Measurements from ENCODE around the gene GARIN5A. TPM values are rescaled to one million over a fixed set of nuclear protein-coding genes. Genes with fewer than 3 reads are reported as not detected.

The GARIN5A gene
- total RNA-seq, 1 experiment from 2014 or later = 0.84 TPM

DNA sequence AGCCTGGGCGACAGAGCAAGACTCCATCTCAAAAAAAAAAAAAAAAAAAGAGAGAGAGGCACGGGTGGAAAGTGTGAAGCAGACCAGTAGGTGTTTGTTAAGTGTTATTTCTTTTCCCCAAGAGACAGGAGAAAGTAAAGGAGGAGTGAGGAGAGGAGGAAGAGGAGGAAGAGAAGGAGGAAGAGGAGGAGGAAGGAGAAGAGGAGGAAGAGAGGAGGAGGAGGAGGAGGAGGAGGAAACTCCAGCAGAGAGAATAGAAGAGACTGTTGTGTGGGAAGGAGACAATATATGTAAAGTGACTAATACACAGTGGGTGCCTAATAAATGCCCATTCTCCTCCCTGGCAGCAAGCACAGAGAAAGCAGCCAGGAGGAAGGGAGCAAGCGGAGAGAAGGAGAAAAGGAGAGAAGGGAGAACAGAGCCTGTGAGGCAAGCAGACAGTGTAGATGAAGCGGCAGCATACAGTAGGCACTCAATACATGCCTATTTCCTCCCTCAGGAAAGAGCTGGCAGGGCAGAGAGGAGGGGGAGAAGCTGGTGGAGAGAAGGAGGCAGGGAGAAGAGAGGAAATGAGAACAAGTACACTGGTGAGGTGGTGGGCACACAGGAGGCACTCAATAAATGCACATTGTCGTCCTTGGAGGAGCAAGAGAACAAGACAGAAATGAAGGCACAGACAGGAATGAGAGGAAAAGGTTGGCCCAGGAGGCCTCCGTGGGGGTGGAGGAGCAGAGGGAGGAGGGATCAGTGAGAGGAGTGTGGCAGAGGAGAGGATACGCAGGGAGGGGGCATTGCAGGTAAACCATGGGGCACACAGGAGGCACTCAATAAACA, 17.8 kb upstream of the GARIN5A start:
- no peak for TF ChIP-seq EZH2 (IDR thresholded peaks at IDR 0.05; ENCODE audit: borderline replicate concordance, low read depth, low read length, poor library complexity, severe bottlenecking)
- TF ChIP-seq, protein P1, sequence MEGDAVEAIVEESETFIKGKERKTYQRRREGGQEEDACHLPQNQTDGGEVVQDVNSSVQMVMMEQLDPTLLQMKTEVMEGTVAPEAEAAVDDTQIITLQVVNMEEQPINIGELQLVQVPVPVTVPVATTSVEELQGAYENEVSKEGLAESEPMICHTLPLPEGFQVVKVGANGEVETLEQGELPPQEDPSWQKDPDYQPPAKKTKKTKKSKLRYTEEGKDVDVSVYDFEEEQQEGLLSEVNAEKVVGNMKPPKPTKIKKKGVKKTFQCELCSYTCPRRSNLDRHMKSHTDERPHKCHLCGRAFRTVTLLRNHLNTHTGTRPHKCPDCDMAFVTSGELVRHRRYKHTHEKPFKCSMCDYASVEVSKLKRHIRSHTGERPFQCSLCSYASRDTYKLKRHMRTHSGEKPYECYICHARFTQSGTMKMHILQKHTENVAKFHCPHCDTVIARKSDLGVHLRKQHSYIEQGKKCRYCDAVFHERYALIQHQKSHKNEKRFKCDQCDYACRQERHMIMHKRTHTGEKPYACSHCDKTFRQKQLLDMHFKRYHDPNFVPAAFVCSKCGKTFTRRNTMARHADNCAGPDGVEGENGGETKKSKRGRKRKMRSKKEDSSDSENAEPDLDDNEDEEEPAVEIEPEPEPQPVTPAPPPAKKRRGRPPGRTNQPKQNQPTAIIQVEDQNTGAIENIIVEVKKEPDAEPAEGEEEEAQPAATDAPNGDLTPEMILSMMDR (conservative IDR thresholded peaks at IDR 0.05; ENCODE audit: low read depth, low read length) = no peak
- ChIA-PET CTCF (no interaction called here), POLR2A (ENCODE audit: low non-redundant PET) (no interaction called here)
- Histone ChIP-seq H3K4me3 (ENCODE audit: low read depth, low read length, poor library complexity, severe bottlenecking) (no peak overlapping the region), H3K9me3 (ENCODE audit: low read depth, low read length, poor library complexity, severe bottlenecking) (no peaks in the 10 kb centered on the region), H3K27me3 (replicated peaks; ENCODE audit: insufficient read depth, low read depth, low read length, poor library complexity) (peaks cover 70% of the 10 kb centered on the region), H3K36me3 (ENCODE audit: insufficient read depth, low read length, poor library complexity, severe bottlenecking) (no peaks in the 10 kb centered on the region), H3K4me1 (ENCODE audit: insufficient read depth, low read length, poor library complexity, severe bottlenecking) (no peaks in the 10 kb centered on the region), H3K27ac (ENCODE audit: low read depth, low read length, poor library complexity, severe bottlenecking) (no peak overlapping the region)
- intact Hi-C loops (cut with micrococcal nuclease; ENCODE audit: unreplicated experiment) = no loop called here
- no TSS peak for BruUV-seq (replicated peaks)
- no peak for DNase-seq (ENCODE audit: low spot score)

DNA sequence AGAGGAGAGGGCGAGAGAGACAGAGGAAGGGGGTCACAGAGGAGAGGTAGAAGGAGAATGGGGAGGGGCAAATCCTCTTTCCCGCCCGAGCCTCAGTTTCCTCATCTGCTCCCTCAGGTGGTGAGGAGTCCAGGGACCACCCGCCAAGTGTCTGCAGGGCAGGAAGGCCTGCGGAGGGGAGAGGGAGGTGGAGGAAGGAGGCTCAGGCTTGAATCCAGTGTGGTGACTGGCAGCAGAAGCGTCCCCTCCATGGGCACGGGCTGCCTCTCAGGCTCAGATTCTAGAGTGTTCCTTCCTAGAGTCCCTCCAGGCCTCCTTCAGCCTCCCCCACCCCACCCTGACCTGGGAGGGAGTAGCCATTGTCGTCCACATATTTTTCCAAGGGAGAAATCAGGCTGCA, 16.5 kb upstream of the GARIN5A start:
- POLR2A ChIA-PET (ENCODE audit: low non-redundant PET) = no interaction called here
- no peak for DNase-seq (ENCODE audit: low spot score)
- no peak overlapping the region for H3K27ac ChIP-seq (ENCODE audit: low read depth, low read length, poor library complexity, severe bottlenecking)
- H3K9me3 ChIP-seq (ENCODE audit: low read depth, low read length, poor library complexity, severe bottlenecking) = no peaks in the 10 kb centered on the region
- CTCF ChIA-PET = no interaction called here
- no peak overlapping the region for H3K4me3 ChIP-seq (ENCODE audit: low read depth, low read length, poor library complexity, severe bottlenecking)
- H3K27me3 ChIP-seq (replicated peaks; ENCODE audit: insufficient read depth, low read depth, low read length, poor library complexity) = peaks cover 73% of the 10 kb centered on the region
- no peaks in the 10 kb centered on the region for H3K4me1 ChIP-seq (ENCODE audit: insufficient read depth, low read length, poor library complexity, severe bottlenecking)
- no peaks in the 10 kb centered on the region for H3K36me3 ChIP-seq (ENCODE audit: insufficient read depth, low read length, poor library complexity, severe bottlenecking)
- intact Hi-C loops (cut with micrococcal nuclease; ENCODE audit: unreplicated experiment) = no loop called here
- no TSS peak for BruUV-seq (replicated peaks)
- TF ChIP-seq, protein P1 (conservative IDR thresholded peaks at IDR 0.05; ENCODE audit: low read depth, low read length) = no peak
- no peak for TF ChIP-seq EZH2 (IDR thresholded peaks at IDR 0.05; ENCODE audit: borderline replicate concordance, low read depth, low read length, poor library complexity, severe bottlenecking)

DNA sequence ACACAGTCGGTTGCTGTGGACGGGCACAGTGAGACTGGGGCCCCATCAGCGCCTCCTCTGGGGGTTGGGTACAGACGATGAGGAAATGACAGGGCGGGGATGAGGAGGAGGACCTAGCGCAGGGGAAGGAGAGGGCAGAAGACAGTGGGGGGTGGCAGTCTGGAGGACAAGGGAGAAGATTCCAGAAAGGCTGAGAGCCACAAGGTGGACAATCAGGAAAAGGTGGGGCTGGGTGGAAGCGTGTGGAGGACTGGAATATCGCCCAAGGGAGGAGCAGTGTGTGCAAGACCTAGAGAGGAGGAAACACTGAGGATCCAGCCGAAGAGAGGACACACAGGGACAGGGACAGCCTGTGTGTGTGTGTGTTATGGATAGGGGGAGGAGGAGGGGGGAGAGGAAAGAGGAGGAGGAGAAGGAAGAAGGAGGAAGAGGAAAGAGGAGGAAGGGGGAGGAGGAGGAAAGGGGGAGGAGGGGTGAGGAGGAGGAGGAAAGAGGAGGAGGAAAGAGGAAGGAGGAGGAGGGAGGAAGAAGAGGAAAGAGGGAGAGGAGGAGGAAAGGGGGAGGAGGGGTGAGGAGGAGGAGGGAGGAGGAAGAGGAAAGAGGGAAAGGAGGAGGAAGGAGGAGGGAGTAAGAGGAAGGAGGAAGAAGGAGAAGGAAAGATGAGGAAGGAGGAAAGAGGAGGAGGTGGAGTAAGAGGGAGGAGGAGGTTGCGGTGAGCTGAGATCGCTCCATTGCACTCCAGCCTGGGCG, 15.8 kb upstream of the GARIN5A start:
- BruUV-seq (replicated peaks) = no TSS peak
- peak; percentile 34 for DNase-seq (ENCODE audit: low spot score)
- no peak overlapping the region for H3K4me3 ChIP-seq (ENCODE audit: low read depth, low read length, poor library complexity, severe bottlenecking)
- H3K27me3 ChIP-seq (replicated peaks; ENCODE audit: insufficient read depth, low read depth, low read length, poor library complexity) = peaks cover 67% of the 10 kb centered on the region
- POLR2A ChIA-PET (ENCODE audit: low non-redundant PET) = no interaction called here
- no peaks in the 10 kb centered on the region for H3K36me3 ChIP-seq (ENCODE audit: insufficient read depth, low read length, poor library complexity, severe bottlenecking)
- no peaks in the 10 kb centered on the region for H3K4me1 ChIP-seq (ENCODE audit: insufficient read depth, low read length, poor library complexity, severe bottlenecking)
- TF ChIP-seq, protein P1 (conservative IDR thresholded peaks at IDR 0.05; ENCODE audit: low read depth, low read length) = 0 out of 2 replicates have a peak, but pooled peaks have one; percentile 9
- TF ChIP-seq EZH2 (IDR thresholded peaks at IDR 0.05; ENCODE audit: borderline replicate concordance, low read depth, low read length, poor library complexity, severe bottlenecking) = no peak
- intact Hi-C loops (cut with micrococcal nuclease; ENCODE audit: unreplicated experiment) = no loop called here
- H3K27ac ChIP-seq (ENCODE audit: low read depth, low read length, poor library complexity, severe bottlenecking) = no peak overlapping the region
- CTCF ChIA-PET = no interaction called here
- H3K9me3 ChIP-seq (ENCODE audit: low read depth, low read length, poor library complexity, severe bottlenecking) = no peaks in the 10 kb centered on the region
